Measurements from ENCODE around the gene SLC39A11. TPM values are rescaled to one million over a fixed set of nuclear protein-coding genes. Genes with fewer than 3 reads are reported as not detected.

SLC39A11 gene
- total and polyA plus RNA-seq, 2 of the 13 experiments (the other 11 are each of a cell fraction or from before 2014, with no cell fraction given), result 17.2 to 31.5 TPM

GRCh38 chr17:72659811-72660210, 432.7 kb downstream of the SLC39A11 start:
- ATAC-seq, result no peak
- CTCF ChIA-PET (ENCODE audit: low intra/inter-chr PET ratio, low total read pairs), result no interaction called here
- Histone ChIP-seq H3K9me3 (ENCODE audit: low read length) (no peaks in the 10 kb centered on the region), H3K36me3 (replicated peaks in 1 of 2; ENCODE audit: control insufficient read depth in 1 of 2, insufficient read depth in 2 of 2, low read length in 2 of 2) (no peaks in the 10 kb centered on the region), H3K4me3 (replicated peaks in 1 of 3; ENCODE audit: insufficient read depth in 1 of 3, low read depth in 2 of 3, low read length in 3 of 3) (no peak overlapping the region), H3K27me3 (ENCODE audit: control insufficient read depth in 1 of 2, insufficient read depth in 2 of 2, low read length in 2 of 2) (no peaks in the 10 kb centered on the region), H3K27ac (ENCODE audit: extremely low read length, insufficient read depth, low read length) (no peak overlapping the region), H2AFZ (ENCODE audit: low read length) (no peak overlapping the region), H3K4me2 (ENCODE audit: low read depth, low read length) (no peak overlapping the region), H4K20me1 (ENCODE audit: insufficient read depth, low read length) (no peaks in the 10 kb centered on the region), H3K9ac (ENCODE audit: insufficient read depth, low read depth, low read length) (no peak overlapping the region), H3K79me2 (ENCODE audit: insufficient read depth, low read length) (no peaks in the 10 kb centered on the region), H3K4me1 (ENCODE audit: insufficient read depth, low read length) (peaks cover 34% of the 10 kb centered on the region)
- in situ Hi-C loops (cut with HindIII; ENCODE audit: extremely low pct_ligation_motif_present, low pct_unique_long_range_greater_than_20kb), result loop anchor here (5.0 kb wide), 1 partner anchor 98 kb away; no protein-coding TSS in a partner anchor
- no peak for FAIRE-seq
- WGBS (ENCODE audit: low lambda C conversion rate), result 94% methylated on average over 4 of the region's 4 CpGs
- BruUV-seq (replicated peaks), result no TSS peak
- no peak for DNase-seq (ENCODE audit: low spot score)
- no peak for TF ChIP-seq CREB1 (IDR thresholded peaks at IDR 0.05)
- TF ChIP-seq CREB1 (CRISPR knock-in tag; IDR thresholded peaks at IDR 0.05), result no peak
- TF ChIP-seq SP2 (CRISPR knock-in tag; IDR thresholded peaks at IDR 0.05), result no peak
- intact Hi-C loops (cut with micrococcal nuclease; ENCODE audit: unreplicated experiment), result loop anchor here (5.0 kb wide), 1 partner anchor 57 kb away; no protein-coding TSS in a partner anchor
- POLR2A ChIA-PET, result interaction anchor here (0.6 to 3.1 kb wide), 5 partner anchors 27 to 103 kb away, joined by 3 to 18 read pairs (median 3); no protein-coding TSS in a partner anchor

GRCh38 chr17:72658675-72659074, 433.8 kb downstream of the SLC39A11 start:
- no peak overlapping the region for H3K4me2 ChIP-seq (ENCODE audit: low read depth, low read length)
- H3K27ac ChIP-seq (ENCODE audit: extremely low read length, insufficient read depth, low read length), result no peak overlapping the region
- ChIA-PET POLR2A (interaction anchor here (0.6 to 3.1 kb wide), 2 partner anchors 10 to 27 kb away, joined by 3 to 18 read pairs; no protein-coding TSS in a partner anchor), CTCF (ENCODE audit: low intra/inter-chr PET ratio, low total read pairs) (no interaction called here)
- H4K20me1 ChIP-seq (ENCODE audit: insufficient read depth, low read length), result no peaks in the 10 kb centered on the region
- no peak overlapping the region for H3K9ac ChIP-seq (ENCODE audit: insufficient read depth, low read depth, low read length)
- no peaks in the 10 kb centered on the region for H3K27me3 ChIP-seq (ENCODE audit: control insufficient read depth in 1 of 2, insufficient read depth in 2 of 2, low read length in 2 of 2)
- intact Hi-C loops (cut with micrococcal nuclease; ENCODE audit: unreplicated experiment), result no loop called here
- H3K79me2 ChIP-seq (ENCODE audit: insufficient read depth, low read length), result no peaks in the 10 kb centered on the region
- 81% methylated on average over 3 of the region's 5 CpGs for WGBS (ENCODE audit: low lambda C conversion rate)
- H3K36me3 ChIP-seq (replicated peaks in 1 of 2; ENCODE audit: control insufficient read depth in 1 of 2, insufficient read depth in 2 of 2, low read length in 2 of 2), result no peaks in the 10 kb centered on the region
- ATAC-seq, result no peak
- no peak overlapping the region for H2AFZ ChIP-seq (ENCODE audit: low read length)
- in situ Hi-C loops (cut with HindIII; ENCODE audit: extremely low pct_ligation_motif_present, low pct_unique_long_range_greater_than_20kb), result loop anchor here (5.0 kb wide), 1 partner anchor 96 kb away; no protein-coding TSS in a partner anchor
- no peaks in the 10 kb centered on the region for H3K9me3 ChIP-seq (ENCODE audit: low read length)
- no TSS peak for BruUV-seq (replicated peaks)
- peaks cover 43% of the 10 kb centered on the region for H3K4me1 ChIP-seq (ENCODE audit: insufficient read depth, low read length)
- FAIRE-seq, result no peak
- no peak overlapping the region for H3K4me3 ChIP-seq (replicated peaks in 1 of 3; ENCODE audit: insufficient read depth in 1 of 3, low read depth in 2 of 3, low read length in 3 of 3)
- DNase-seq (ENCODE audit: low spot score), result no peak
- no peak for TF ChIP-seq MAFF (IDR thresholded peaks at IDR 0.05; ENCODE audit: low read depth, low read length)
- TF ChIP-seq SMC3 (IDR thresholded peaks at IDR 0.05; ENCODE audit: low read length), result no peak
- TF ChIP-seq ARNT2 (CRISPR knock-in tag; IDR thresholded peaks at IDR 0.05; ENCODE audit: low read depth), result no peak
- no peak for TF ChIP-seq ZSCAN20 (CRISPR knock-in tag; IDR thresholded peaks at IDR 0.05; ENCODE audit: borderline replicate concordance)
- no peak for TF ChIP-seq ARNT (IDR thresholded peaks at IDR 0.05)
- TF ChIP-seq, protein P1, sequence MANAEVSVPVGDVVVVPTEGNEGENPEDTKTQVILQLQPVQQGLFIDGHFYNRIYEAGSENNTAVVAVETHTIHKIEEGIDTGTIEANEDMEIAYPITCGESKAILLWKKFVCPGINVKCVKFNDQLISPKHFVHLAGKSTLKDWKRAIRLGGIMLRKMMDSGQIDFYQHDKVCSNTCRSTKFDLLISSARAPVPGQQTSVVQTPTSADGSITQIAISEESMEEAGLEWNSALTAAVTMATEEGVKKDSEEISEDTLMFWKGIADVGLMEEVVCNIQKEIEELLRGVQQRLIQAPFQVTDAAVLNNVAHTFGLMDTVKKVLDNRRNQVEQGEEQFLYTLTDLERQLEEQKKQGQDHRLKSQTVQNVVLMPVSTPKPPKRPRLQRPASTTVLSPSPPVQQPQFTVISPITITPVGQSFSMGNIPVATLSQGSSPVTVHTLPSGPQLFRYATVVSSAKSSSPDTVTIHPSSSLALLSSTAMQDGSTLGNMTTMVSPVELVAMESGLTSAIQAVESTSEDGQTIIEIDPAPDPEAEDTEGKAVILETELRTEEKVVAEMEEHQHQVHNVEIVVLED (CRISPR knock-in tag; IDR thresholded peaks at IDR 0.05; ENCODE audit: borderline replicate concordance), result no peak
- TF ChIP-seq RFXANK (CRISPR knock-in tag; IDR thresholded peaks at IDR 0.05), result no peak
- no peak for TF ChIP-seq NONO (IDR thresholded peaks at IDR 0.05)
- TF ChIP-seq NONO (CRISPR knock-in tag; conservative IDR thresholded peaks at IDR 0.05), result no peak
- no peak for TF ChIP-seq JUND (CRISPR knock-in tag; IDR thresholded peaks at IDR 0.05)
- TF ChIP-seq ZNF768 (CRISPR knock-in tag; IDR thresholded peaks at IDR 0.05), result no peak
- TF ChIP-seq CERS6 (CRISPR knock-in tag; IDR thresholded peaks at IDR 0.05), result no peak
- no peak for TF ChIP-seq KLF6 (CRISPR knock-in tag; IDR thresholded peaks at IDR 0.05)
- TF ChIP-seq NFYB (CRISPR knock-in tag; IDR thresholded peaks at IDR 0.05), result no peak
- no peak for TF ChIP-seq PRMT3 (CRISPR knock-in tag; IDR thresholded peaks at IDR 0.05; ENCODE audit: borderline replicate concordance, low read depth)

Measured in HepG2 (cell line).